OCI-LY7 (cell line): ENCODE results near the gene FOXF2. TPM values are rescaled to one million over a fixed set of nuclear protein-coding genes. Genes with fewer than 3 reads are reported as not detected.

Source experiments
- Bru-seq: library from RNA; stranded (reverse); fragments of 400-500 nt; gene quantifications from one replicate; lab custom pipeline; 2021; lab: Mats Ljungman, UMichigan
- BruChase-seq, 2 experiments: library from RNA; stranded (reverse); fragments of 400-500 nt; gene quantifications; one replicate each; lab custom pipeline; 2021; lab: Mats Ljungman, UMichigan
- BruUV-seq: library from RNA; stranded (reverse); fragments of 400-500 nt; replicated peaks from 2 replicates; lab custom pipeline; 2021; lab: Mats Ljungman, UMichigan
- CTCF ChIA-PET: fragments of 300-600 bp; sonication (Branson Sonifier 250); formaldehyde crosslinking; loops from one replicate; lab custom pipeline; 2022; ENCODE audit warnings: antibody characterized with exemption; ENCODE audit not compliant: unreplicated experiment; lab: Charles Lee
- POLR2A ChIA-PET: fragments of 300-600 bp; sonication (Branson Sonifier 250); formaldehyde crosslinking; loops from one replicate; lab custom pipeline; 2022; ENCODE audit warnings: antibody characterized with exemption; lab: Charles Lee
- DNase-seq: peaks from one replicate; pipeline ENCODE4 v3.0.0-alpha.2; 2015; ENCODE audit warnings: low spot score
- H2AFZ ChIP-seq: fragments of 200-600 bp; sonication (generic), shearing (Covaris generic); 2 replicates; pipeline ENCODE4 v1.6.1; 2014; ENCODE audit warnings: mild to moderate bottlenecking, antibody characterized with exemption, low read length, moderate library complexity
- H3K27ac ChIP-seq: fragments of 200-600 bp; sonication (generic); 2 replicates; pipeline ENCODE4 v1.5.1; 2014; ENCODE audit warnings: mixed run types, low read depth, mild to moderate bottlenecking, moderate library complexity, low read length, inconsistent platforms; ENCODE audit not compliant: poor library complexity, severe bottlenecking
- H3K36me3 ChIP-seq: fragments of 200-600 bp; sonication (generic); 2 replicates; pipeline ENCODE4 v1.6.1; 2014; ENCODE audit warnings: mild to moderate bottlenecking, antibody characterized with exemption, low read length, moderate library complexity, mixed read lengths; ENCODE audit not compliant: insufficient read depth
- H3K4me1 ChIP-seq: fragments of 200-600 bp; sonication (generic); 2 replicates; pipeline ENCODE4 v1.5.1; 2014; ENCODE audit warnings: mild to moderate bottlenecking, low read length; ENCODE audit not compliant: insufficient read depth, poor library complexity, severe bottlenecking
- H3K4me2 ChIP-seq: fragments of 200-600 bp; sonication (generic); 2 replicates; pipeline ENCODE4 v1.6.1; 2014; ENCODE audit warnings: mild to moderate bottlenecking, low read length
- H3K4me3 ChIP-seq: fragments of 200-600 bp; sonication (generic); 2 replicates; pipeline ENCODE4 v1.5.1; 2014; ENCODE audit warnings: mild to moderate bottlenecking, low read depth, low read length; ENCODE audit not compliant: poor library complexity, severe bottlenecking
- H3K79me2 ChIP-seq: fragments of 200-600 bp; sonication (generic); 2 replicates; pipeline ENCODE4 v1.6.1; 2016; ENCODE audit warnings: low read depth, mild to moderate bottlenecking, low read length, moderate library complexity, mixed read lengths; ENCODE audit not compliant: insufficient read depth
- H3K9me2 ChIP-seq: fragments of 200-600 bp; sonication (generic); 2 replicates; pipeline ENCODE4 v1.6.1; 2016; ENCODE audit warnings: mild to moderate bottlenecking, low read length, mixed read lengths; ENCODE audit not compliant: insufficient read depth
- H3K9me3 ChIP-seq: fragments of 200-600 bp; sonication (generic); 2 replicates; pipeline ENCODE4 v1.6.1; 2014; ENCODE audit warnings: mild to moderate bottlenecking, mixed run types, low read length, mixed read lengths
- H4K20me1 ChIP-seq: fragments of 200-600 bp; sonication (generic); 2 replicates; pipeline ENCODE4 v1.6.1; 2014; ENCODE audit warnings: mild to moderate bottlenecking, antibody characterized with exemption, low read length, moderate library complexity, mixed read lengths; ENCODE audit not compliant: insufficient read depth
- EZH2phosphoT487 ChIP-seq: fragments of 200-600 bp; sonication (generic); IDR thresholded peaks from 2 replicates; pipeline ENCODE4 v1.6.1; 2018; ENCODE audit warnings: low read depth, borderline replicate concordance, mild to moderate bottlenecking, mixed run types, antibody characterized with exemption, low read length, moderate library complexity, mixed read lengths
- intact Hi-C: fragments of 100-400 bp; cut with micrococcal nuclease; formaldehyde crosslinking; loops from one replicate; pipeline ENCODE4 v1.10.0; 2022; ENCODE audit not compliant: unreplicated experiment
- long read RNA-seq: library from polyadenylated mRNA; stranded (forward); transcript quantifications from one replicate; pipeline ENCODE4 v2.0.0, GENCODE V29; 2022
- total RNA-seq, 2 experiments: library from RNA; depleted of rRNA in 1 of 2; stranded (reverse); fragments of >200 nt in 1 of 2; shearing (Covaris generic) in 1 of 2; gene quantifications; 2 replicates each; pipeline ENCODE4 v1.2.3, GENCODE V29; 2014 to 2022
- TF ChIP-seq, protein P1 (sequence below): fragments of 200-600 bp; sonication (generic); conservative IDR thresholded peaks from 2 replicates; pipeline ENCODE4 v1.5.1; 2014; ENCODE audit warnings: mild to moderate bottlenecking, antibody characterized with exemption, low read length, moderate library complexity, mixed read lengths

FOXF2 gene
- total RNA-seq (2014; rRNA removed; shearing (Covaris generic)) (not detected in 2 replicates), total RNA-seq (2022) (not detected in 2 replicates), Bru-seq, nascent RNA (not detected), BruChase-seq, experiment 1, labeled RNA remaining after a 6-hour chase (not detected), BruChase-seq, experiment 2, labeled RNA remaining after a 2-hour chase (not detected)
- long read RNA-seq, result 0 reads

DNA sequence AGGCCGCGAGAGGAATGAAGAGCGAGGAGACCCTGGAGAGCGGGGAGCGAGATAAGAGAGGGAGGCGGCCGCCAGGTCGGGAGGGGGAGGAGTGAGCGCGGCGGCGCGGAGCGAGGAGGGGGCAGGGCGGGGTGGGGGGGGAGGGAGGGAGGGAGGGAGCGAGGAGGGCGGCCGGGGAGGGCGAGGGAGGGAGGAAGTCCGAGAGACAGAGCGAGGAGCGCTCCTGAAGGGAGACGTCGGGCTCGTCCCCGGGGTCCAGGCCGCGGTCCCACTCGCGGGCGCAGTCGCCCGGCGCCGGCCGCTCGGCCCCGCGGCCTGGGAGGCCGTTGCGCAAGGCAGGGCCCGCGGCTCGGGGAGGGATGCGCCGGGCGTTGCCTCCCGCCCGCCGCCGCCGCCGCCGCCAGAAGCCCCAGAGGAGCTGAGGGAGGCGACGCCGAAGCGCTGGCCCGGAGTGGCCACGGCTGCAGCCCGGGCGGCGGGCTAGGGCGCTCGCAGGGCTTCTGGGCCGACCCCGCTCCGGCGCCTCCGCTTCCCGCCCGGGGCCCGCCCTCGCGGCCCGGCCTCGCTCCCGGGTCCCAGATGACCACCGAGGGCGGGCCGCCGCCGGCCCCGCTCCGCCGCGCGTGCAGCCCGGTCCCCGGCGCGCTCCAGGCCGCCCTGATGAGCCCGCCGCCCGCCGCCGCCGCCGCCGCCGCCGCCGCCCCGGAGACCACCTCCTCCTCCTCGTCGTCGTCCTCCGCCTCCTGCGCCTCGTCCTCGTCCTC is at the start of gene FOXF2:
TSS of gene FOXF2 (plus strand) at position 208 of the 764 bp plus-strand sequence. CDS start at position 580, 372 bp downstream.
- BruUV-seq, result no TSS peak
- no peak within 1 kb of the TSS for H2AFZ ChIP-seq
- no peak within 1 kb of the TSS for H3K4me3 ChIP-seq
- no peaks in the 10 kb centered on the region for H3K4me1 ChIP-seq
- CTCF ChIA-PET, result no interaction called here
- no peak within 1 kb of the TSS for H3K27ac ChIP-seq
- POLR2A ChIA-PET, result no interaction called here
- H3K4me2 ChIP-seq, result no peak within 1 kb of the TSS
- H3K9me3 ChIP-seq, result no peaks in the 10 kb centered on the region
- no peak for DNase-seq
- no peaks in the 10 kb centered on the region for H3K36me3 ChIP-seq
- no peak for TF ChIP-seq EZH2phosphoT487
- TF ChIP-seq, protein P1, sequence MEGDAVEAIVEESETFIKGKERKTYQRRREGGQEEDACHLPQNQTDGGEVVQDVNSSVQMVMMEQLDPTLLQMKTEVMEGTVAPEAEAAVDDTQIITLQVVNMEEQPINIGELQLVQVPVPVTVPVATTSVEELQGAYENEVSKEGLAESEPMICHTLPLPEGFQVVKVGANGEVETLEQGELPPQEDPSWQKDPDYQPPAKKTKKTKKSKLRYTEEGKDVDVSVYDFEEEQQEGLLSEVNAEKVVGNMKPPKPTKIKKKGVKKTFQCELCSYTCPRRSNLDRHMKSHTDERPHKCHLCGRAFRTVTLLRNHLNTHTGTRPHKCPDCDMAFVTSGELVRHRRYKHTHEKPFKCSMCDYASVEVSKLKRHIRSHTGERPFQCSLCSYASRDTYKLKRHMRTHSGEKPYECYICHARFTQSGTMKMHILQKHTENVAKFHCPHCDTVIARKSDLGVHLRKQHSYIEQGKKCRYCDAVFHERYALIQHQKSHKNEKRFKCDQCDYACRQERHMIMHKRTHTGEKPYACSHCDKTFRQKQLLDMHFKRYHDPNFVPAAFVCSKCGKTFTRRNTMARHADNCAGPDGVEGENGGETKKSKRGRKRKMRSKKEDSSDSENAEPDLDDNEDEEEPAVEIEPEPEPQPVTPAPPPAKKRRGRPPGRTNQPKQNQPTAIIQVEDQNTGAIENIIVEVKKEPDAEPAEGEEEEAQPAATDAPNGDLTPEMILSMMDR, result no peak
- no peaks in the 10 kb centered on the region for H4K20me1 ChIP-seq
- intact Hi-C loops, result no loop called here
- H3K79me2 ChIP-seq, result no peaks in the 10 kb centered on the region
- H3K9me2 ChIP-seq, result no peaks in the 10 kb centered on the region

DNA sequence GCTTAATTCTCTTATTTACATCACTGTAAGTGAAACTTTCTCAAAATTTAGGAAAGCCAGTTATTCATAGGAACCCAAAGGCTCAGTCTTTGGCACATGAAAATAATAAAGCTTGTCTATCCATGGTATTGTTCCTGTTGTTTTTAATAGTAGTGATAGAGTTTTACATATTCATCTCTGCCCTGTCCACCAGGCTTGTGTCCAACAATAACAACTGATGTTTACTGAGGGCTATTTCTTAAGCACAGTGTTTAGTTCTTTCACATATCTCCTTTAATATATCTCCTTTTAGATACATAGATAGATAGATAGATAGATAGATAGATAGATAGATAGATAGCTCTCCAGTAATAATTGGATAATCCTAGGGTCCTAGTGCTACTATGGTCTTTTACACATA is 43.3 kb upstream of the FOXF2 start:
- H3K36me3 ChIP-seq, result no peaks in the 10 kb centered on the region
- H3K9me3 ChIP-seq, result peaks cover 10% of the 10 kb centered on the region
- DNase-seq, result no peak
- no TSS peak for BruUV-seq
- no peaks in the 10 kb centered on the region for H3K4me1 ChIP-seq
- H2AFZ ChIP-seq, result no peak overlapping the region
- no peaks in the 10 kb centered on the region for H4K20me1 ChIP-seq
- POLR2A ChIA-PET, result no interaction called here
- no peaks in the 10 kb centered on the region for H3K79me2 ChIP-seq
- H3K9me2 ChIP-seq, result no peaks in the 10 kb centered on the region
- CTCF ChIA-PET, result no interaction called here
- intact Hi-C loops, result no loop called here
- no peak overlapping the region for H3K27ac ChIP-seq
- no peak overlapping the region for H3K4me2 ChIP-seq
- TF ChIP-seq EZH2phosphoT487, result no peak
- TF ChIP-seq, protein P1, result no peak
- H3K4me3 ChIP-seq, result no peak overlapping the region
